Neural progenitor cell (in vitro differentiated cells): ENCODE results near the gene LANCL1.

ENCODE experiments used
- CTCF ChIP-seq: fragments of 200-600 bp; sonication (generic); IDR thresholded peaks from 2 replicates; pipeline ENCODE4 v1.5.1; 2017; ENCODE audit warnings: antibody characterized with exemption, mild to moderate bottlenecking
- EZH2phosphoT487 ChIP-seq: fragments of 200-600 bp; sonication (generic); IDR thresholded peaks from 2 replicates; pipeline ENCODE4 v1.6.1; 2017; ENCODE audit warnings: antibody characterized with exemption

- peak; percentile 55 for TF ChIP-seq CTCF
- no peak for TF ChIP-seq EZH2phosphoT487
Observed at GRCh38 chr2:210399440-210400041, 77.0 kb downstream of the LANCL1 start.
